ENCODE data around the gene PTCHD4.

Gene PTCHD4

GRCh38 chr6:48136856-48137255 lies 25.9 kb upstream of the PTCHD4 start:
- Histone ChIP-seq H3K27ac (ENCODE audit: low read length) (no peak overlapping the region), H3K4me2 (ENCODE audit: insufficient read depth, low read length) (no peak overlapping the region), H2AFZ (ENCODE audit: low read depth, low read length) (no peak overlapping the region), H3K36me3 (ENCODE audit: insufficient read depth, low read length) (no peaks in the 10 kb centered on the region), H3K27me3 (ENCODE audit: insufficient read depth, low read length, poor library complexity) (no peaks in the 10 kb centered on the region), H3K9me3 (ENCODE audit: insufficient read depth, low read length, severe bottlenecking) (no peaks in the 10 kb centered on the region), H3K79me2 (ENCODE audit: insufficient read depth, low read length) (no peaks in the 10 kb centered on the region), H4K20me1 (ENCODE audit: insufficient read depth, low read length) (no peaks in the 10 kb centered on the region), H3K4me3 (ENCODE audit: low read depth in 1 of 2, low read length in 2 of 2) (no peak overlapping the region), H3K4me1 (ENCODE audit: insufficient read depth, low read length) (no peaks in the 10 kb centered on the region), H3K9ac (ENCODE audit: low read depth, low read length) (no peak overlapping the region)
- TF ChIP-seq, protein P1, sequence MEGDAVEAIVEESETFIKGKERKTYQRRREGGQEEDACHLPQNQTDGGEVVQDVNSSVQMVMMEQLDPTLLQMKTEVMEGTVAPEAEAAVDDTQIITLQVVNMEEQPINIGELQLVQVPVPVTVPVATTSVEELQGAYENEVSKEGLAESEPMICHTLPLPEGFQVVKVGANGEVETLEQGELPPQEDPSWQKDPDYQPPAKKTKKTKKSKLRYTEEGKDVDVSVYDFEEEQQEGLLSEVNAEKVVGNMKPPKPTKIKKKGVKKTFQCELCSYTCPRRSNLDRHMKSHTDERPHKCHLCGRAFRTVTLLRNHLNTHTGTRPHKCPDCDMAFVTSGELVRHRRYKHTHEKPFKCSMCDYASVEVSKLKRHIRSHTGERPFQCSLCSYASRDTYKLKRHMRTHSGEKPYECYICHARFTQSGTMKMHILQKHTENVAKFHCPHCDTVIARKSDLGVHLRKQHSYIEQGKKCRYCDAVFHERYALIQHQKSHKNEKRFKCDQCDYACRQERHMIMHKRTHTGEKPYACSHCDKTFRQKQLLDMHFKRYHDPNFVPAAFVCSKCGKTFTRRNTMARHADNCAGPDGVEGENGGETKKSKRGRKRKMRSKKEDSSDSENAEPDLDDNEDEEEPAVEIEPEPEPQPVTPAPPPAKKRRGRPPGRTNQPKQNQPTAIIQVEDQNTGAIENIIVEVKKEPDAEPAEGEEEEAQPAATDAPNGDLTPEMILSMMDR (IDR thresholded peaks at IDR 0.05; ENCODE audit: borderline replicate concordance, extremely low read depth, low read length, poor library complexity, severe bottlenecking), result no peak
- no peak for TF ChIP-seq EZH2 (IDR thresholded peaks at IDR 0.05; ENCODE audit: borderline replicate concordance, low read depth, low read length, severe bottlenecking)
- DNase-seq (no peak), ATAC-seq (ENCODE audit: insufficient read depth, low read depth) (no peak)

DNA sequence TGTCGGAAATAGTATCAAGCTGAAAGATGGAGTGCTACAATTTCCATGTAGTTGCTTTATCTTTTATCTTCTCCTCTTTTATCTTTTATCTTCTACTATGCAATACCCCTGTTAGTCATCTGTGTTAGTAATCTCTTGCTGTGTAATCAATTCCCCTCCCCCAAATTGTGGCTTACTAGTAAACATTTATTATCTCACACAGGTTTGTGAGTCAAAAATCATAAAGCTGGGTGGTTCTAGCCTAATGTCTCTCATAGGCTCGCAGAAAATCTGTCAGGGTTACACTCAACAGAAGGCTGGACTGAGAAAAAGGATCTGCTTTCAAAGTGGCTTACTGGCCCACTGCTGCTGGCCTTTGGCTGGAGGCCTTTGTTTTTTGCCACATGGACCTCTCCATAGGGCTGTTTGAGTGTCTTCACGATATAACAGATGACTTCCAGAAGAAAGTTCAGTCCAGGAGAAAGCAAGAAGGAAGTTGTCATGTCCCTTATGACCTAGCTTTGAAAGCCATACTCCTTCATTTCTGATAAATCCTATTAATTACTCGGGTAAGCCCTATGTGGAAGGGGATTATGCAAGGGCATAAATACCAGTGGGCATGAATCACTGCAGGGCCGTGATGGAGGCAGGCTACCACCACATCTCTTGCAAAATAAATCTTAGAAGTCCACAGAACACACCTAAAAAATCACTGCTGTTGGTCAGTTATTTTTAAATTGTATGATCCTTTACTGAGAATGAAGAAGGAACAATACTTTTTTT lies 24.5 kb upstream of the PTCHD4 start:
- Histone ChIP-seq H3K9ac (ENCODE audit: low read depth, low read length) (no peak overlapping the region), H3K4me1 (ENCODE audit: insufficient read depth, low read length) (no peaks in the 10 kb centered on the region), H3K27me3 (ENCODE audit: insufficient read depth, low read length, poor library complexity) (no peaks in the 10 kb centered on the region), H2AFZ (ENCODE audit: low read depth, low read length) (no peak overlapping the region), H3K27ac (ENCODE audit: low read length) (no peak overlapping the region), H3K79me2 (ENCODE audit: insufficient read depth, low read length) (no peaks in the 10 kb centered on the region), H3K4me3 (ENCODE audit: low read depth in 1 of 2, low read length in 2 of 2) (no peak overlapping the region), H3K9me3 (ENCODE audit: insufficient read depth, low read length, severe bottlenecking) (no peaks in the 10 kb centered on the region), H3K36me3 (ENCODE audit: insufficient read depth, low read length) (no peaks in the 10 kb centered on the region), H3K4me2 (ENCODE audit: insufficient read depth, low read length) (no peak overlapping the region), H4K20me1 (ENCODE audit: insufficient read depth, low read length) (no peaks in the 10 kb centered on the region)
- no peak for TF ChIP-seq EZH2 (IDR thresholded peaks at IDR 0.05; ENCODE audit: borderline replicate concordance, low read depth, low read length, severe bottlenecking)
- TF ChIP-seq, protein P1 (IDR thresholded peaks at IDR 0.05; ENCODE audit: borderline replicate concordance, extremely low read depth, low read length, poor library complexity, severe bottlenecking), result no peak
- ATAC-seq (ENCODE audit: insufficient read depth, low read depth), result no peak
- DNase-seq, result no peak

DNA sequence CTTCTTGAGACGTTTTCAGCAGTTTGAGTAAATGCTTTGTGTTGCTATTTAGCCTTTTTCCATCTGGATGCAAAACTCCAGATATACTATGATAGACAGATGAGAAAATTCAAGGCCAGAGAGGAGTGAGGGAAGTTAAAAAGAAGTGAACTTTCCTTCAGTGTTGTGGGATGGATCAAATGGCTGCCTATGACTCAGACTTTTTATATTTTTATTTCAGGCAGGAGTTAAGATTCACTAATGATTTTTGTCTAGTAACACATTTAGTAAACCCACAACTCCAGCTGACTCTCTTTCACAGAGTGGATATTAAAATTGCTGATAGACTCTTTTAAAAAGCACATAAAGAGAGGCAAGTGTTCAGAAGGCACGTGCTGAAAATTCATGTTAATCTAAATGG lies 23.2 kb upstream of the PTCHD4 start:
- H3K4me3 ChIP-seq (ENCODE audit: low read depth in 1 of 2, low read length in 2 of 2), result no peak overlapping the region
- H3K4me2 ChIP-seq (ENCODE audit: insufficient read depth, low read length), result no peak overlapping the region
- no peaks in the 10 kb centered on the region for H3K27me3 ChIP-seq (ENCODE audit: insufficient read depth, low read length, poor library complexity)
- no peak overlapping the region for H3K9ac ChIP-seq (ENCODE audit: low read depth, low read length)
- H3K4me1 ChIP-seq (ENCODE audit: insufficient read depth, low read length), result no peaks in the 10 kb centered on the region
- TF ChIP-seq EZH2 (IDR thresholded peaks at IDR 0.05; ENCODE audit: borderline replicate concordance, low read depth, low read length, severe bottlenecking), result no peak
- TF ChIP-seq, protein P1 (IDR thresholded peaks at IDR 0.05; ENCODE audit: borderline replicate concordance, extremely low read depth, low read length, poor library complexity, severe bottlenecking), result no peak
- no peaks in the 10 kb centered on the region for H4K20me1 ChIP-seq (ENCODE audit: insufficient read depth, low read length)
- H3K36me3 ChIP-seq (ENCODE audit: insufficient read depth, low read length), result no peaks in the 10 kb centered on the region
- H2AFZ ChIP-seq (ENCODE audit: low read depth, low read length), result no peak overlapping the region
- DNase-seq (no peak), ATAC-seq (ENCODE audit: insufficient read depth, low read depth) (no peak)
- no peaks in the 10 kb centered on the region for H3K9me3 ChIP-seq (ENCODE audit: insufficient read depth, low read length, severe bottlenecking)
- H3K27ac ChIP-seq (ENCODE audit: low read length), result no peak overlapping the region
- H3K79me2 ChIP-seq (ENCODE audit: insufficient read depth, low read length), result no peaks in the 10 kb centered on the region
